ENCODE results near the gene PHACTR3.

The PHACTR3 gene

DNA sequence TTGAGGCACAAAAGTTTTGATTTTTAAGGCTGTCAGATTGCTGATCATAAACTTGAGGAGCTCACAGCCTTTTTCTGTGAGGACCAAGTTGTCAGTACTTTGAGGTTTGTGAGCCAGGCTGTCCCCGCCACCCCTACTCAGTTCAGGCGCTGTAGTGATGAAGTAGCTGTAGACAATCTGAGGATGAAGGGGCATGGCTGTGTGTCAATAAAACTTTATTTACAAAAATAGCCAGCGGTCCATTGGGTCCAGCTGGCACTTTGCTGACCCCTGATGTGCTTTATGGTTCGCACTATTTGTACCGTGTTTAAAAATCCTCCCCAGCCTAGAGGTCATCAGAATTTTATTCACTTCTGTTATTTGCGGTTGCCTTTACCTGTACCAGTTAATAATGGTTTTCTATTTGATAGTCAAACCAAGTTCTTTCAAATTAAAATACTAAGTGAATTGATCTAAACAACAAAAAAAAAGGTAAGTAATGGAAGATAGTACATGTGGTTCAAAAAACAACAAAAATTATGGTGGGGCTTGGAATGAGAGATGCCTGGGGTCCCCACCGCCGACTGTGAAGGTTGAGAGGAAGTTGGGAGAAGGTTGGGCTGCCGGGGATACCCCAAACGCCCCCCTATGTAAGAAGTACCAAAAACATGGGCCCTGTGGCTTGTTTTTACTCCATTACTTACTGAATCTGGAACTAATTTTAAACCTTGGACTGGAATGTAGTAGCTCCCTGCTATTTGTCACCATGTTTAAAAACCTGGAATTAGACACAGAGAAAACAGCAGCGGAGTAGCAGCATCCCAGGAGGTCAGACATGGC, 205.5 kb downstream of the PHACTR3 start:
- H3K36me3 ChIP-seq (ENCODE audit: insufficient read depth, low read length), result no peaks in the 10 kb centered on the region
- H3K27me3 ChIP-seq (ENCODE audit: insufficient read depth, low read length), result peaks cover 48% of the 10 kb centered on the region
- H3K4me1 ChIP-seq (ENCODE audit: control insufficient read depth, insufficient read depth, low read length, unreplicated experiment), result no peaks in the 10 kb centered on the region
- H3K4me3 ChIP-seq (ENCODE audit: low read depth, low read length), result no peak overlapping the region
- no peak overlapping the region for H3K27ac ChIP-seq (ENCODE audit: low read depth, low read length)
- H2AFZ ChIP-seq (ENCODE audit: low read length, unreplicated experiment), result no peak overlapping the region
- no peaks in the 10 kb centered on the region for H3K79me2 ChIP-seq (ENCODE audit: control insufficient read depth, insufficient read depth, low read length, unreplicated experiment)

DNA sequence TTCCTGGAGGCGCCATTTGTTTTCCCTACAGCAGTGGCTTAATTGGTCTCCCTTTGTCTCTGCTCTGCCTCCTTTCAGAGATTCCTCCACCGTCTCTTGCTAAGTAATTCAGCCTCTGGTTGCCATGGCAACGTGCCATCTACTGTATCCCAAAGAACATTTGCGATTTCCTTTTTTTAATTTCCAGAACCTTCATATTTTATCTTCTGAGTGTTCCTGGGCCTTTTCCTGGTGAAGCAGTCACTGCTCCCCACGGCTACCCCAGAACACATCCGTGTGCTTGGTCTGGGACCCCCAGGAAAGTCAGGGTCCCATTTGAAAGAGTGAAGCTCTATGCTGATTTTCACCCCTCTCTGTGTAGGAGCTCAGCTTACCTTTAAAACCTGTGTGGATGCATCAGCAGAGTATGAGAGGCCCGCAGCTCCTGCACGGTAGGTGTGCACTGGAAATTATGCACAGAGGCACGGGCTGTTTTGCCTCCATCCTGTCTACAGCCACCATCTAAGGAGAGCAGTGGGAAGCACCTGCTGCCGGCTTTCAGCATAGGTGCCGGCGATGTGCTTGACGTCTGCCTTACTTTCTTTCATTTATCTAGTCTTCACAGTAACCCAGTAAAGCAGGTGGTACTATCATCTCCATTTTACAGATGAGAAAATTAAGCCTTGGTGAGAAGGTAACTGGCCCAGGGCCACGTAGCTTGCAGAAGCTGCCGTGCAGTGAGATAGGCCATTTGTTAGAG, 206.3 kb downstream of the PHACTR3 start:
- no peaks in the 10 kb centered on the region for H3K36me3 ChIP-seq (ENCODE audit: insufficient read depth, low read length)
- no peaks in the 10 kb centered on the region for H3K4me1 ChIP-seq (ENCODE audit: control insufficient read depth, insufficient read depth, low read length, unreplicated experiment)
- H2AFZ ChIP-seq (ENCODE audit: low read length, unreplicated experiment), result no peak overlapping the region
- H3K79me2 ChIP-seq (ENCODE audit: control insufficient read depth, insufficient read depth, low read length, unreplicated experiment), result no peaks in the 10 kb centered on the region
- no peak overlapping the region for H3K27ac ChIP-seq (ENCODE audit: low read depth, low read length)
- H3K27me3 ChIP-seq (ENCODE audit: insufficient read depth, low read length), result peaks cover 54% of the 10 kb centered on the region
- H3K4me3 ChIP-seq (ENCODE audit: low read depth, low read length), result no peak overlapping the region

DNA sequence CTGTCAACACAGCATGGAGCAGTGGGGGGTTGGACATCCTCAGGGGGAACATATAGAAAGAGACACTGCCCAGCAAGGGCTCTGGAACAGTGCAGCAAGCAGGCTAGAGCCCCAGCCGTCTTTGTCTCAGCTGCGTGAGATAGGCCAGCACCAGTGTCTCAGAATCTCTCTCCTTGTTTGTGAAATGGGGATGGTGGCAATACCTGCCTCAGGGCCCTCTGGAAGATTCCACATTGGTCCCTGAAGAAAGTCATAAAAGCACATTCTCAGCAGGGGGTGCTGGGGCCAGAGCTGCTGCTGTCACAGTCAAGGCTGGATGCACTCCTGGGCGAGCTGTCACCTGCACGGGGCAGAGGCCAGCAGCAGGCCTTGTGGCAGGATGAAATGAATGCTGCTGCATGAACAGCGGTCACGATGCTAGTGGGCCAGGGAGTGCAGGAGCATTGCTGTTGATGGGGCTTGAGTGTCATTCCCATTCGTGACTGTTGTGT, 207.4 kb downstream of the PHACTR3 start:
- Histone ChIP-seq H3K4me3 (ENCODE audit: low read depth, low read length) (no peak overlapping the region), H3K27me3 (ENCODE audit: insufficient read depth, low read length) (peaks cover 56% of the 10 kb centered on the region), H3K36me3 (ENCODE audit: insufficient read depth, low read length) (no peaks in the 10 kb centered on the region), H3K79me2 (ENCODE audit: control insufficient read depth, insufficient read depth, low read length, unreplicated experiment) (no peaks in the 10 kb centered on the region), H2AFZ (ENCODE audit: low read length, unreplicated experiment) (no peak overlapping the region), H3K27ac (ENCODE audit: low read depth, low read length) (no peak overlapping the region), H3K4me1 (ENCODE audit: control insufficient read depth, insufficient read depth, low read length, unreplicated experiment) (no peaks in the 10 kb centered on the region)

DNA sequence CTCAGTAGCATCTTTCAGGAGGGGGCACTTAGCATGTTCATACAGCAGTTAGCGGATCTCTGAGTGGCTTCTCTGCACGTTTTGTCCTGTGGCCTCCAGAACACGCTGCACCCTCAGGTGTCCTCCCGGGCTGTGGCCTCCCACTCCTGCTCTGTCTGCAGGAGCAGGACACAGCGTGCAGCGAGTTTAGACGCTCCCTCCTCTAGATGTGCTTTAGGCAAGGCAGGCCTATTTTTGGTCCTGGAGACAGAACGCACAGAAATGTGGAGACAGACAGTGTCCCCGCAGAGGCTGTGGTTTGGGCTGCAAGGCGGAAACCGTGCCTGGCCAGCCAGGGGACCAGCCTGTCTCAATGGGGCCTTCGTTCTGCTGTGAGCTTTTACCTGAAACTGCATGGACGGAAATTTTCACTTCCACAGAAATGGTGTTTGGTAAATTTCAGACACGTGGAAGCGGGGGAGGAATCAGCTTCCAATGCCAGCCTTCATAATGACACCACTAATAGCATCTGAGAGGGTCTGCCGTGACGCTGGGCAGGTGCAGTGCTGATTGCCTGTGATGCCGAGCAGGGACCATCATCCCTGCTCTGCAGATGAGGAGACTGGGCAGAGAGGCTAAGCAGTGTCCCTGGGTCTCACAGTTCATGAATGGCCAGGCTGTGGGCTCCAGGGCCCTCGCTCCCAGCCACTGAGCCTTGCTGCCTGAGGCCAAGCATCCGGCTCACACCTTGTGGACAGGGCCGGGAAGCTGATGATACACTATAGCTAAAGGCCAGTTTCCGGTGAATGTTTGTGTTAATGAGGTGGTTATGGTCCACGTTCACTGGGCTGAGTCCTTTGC, 208.2 kb downstream of the PHACTR3 start:
- H3K79me2 ChIP-seq (ENCODE audit: control insufficient read depth, insufficient read depth, low read length, unreplicated experiment), result no peaks in the 10 kb centered on the region
- peaks cover 62% of the 10 kb centered on the region for H3K27me3 ChIP-seq (ENCODE audit: insufficient read depth, low read length)
- H2AFZ ChIP-seq (ENCODE audit: low read length, unreplicated experiment), result no peak overlapping the region
- H3K4me3 ChIP-seq (ENCODE audit: low read depth, low read length), result no peak overlapping the region
- H3K27ac ChIP-seq (ENCODE audit: low read depth, low read length), result no peak overlapping the region
- no peaks in the 10 kb centered on the region for H3K36me3 ChIP-seq (ENCODE audit: insufficient read depth, low read length)
- no peaks in the 10 kb centered on the region for H3K4me1 ChIP-seq (ENCODE audit: control insufficient read depth, insufficient read depth, low read length, unreplicated experiment)

DNA sequence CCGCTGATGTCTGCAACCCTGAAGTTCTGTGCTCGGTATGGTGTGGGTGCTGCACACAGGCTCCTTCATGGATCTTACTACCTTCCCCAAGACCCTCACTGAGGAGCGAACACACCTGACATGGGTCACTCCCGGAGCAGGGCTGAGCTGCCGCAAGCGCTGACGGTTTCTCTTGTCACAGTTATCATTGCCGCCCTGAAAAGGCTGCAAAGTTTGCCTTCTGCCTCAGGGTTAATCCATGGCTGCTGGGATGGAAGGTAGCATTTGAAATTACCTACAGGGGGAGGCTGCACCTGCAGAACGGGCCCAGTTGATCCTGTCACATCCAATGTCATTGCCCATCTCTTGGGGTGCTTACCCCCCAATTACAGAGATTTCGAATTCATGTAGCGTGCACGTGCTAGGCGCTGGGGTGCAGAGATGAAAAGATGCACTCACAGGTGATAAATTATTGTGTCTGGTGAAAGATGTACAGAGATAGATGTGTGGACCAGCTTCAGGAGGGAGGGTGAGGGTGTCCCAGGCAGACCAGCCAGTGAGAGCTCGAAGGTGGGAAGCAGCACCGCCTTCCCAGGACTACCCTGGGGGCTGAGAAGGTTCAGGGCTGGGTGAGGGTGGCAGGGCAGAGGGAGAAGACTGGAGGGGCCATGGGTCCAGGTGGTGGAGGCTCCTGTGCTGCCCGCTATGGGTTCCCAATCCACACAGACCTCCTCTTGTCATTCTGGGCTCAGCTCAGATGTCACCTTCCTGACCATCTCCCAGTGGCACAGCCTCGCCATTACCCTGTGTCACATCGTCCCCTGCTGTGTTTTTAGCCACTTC, 209.0 kb downstream of the PHACTR3 start:
- Histone ChIP-seq H3K27me3 (ENCODE audit: insufficient read depth, low read length) (peaks cover 67% of the 10 kb centered on the region), H3K36me3 (ENCODE audit: insufficient read depth, low read length) (no peaks in the 10 kb centered on the region), H3K4me3 (ENCODE audit: low read depth, low read length) (no peak overlapping the region), H3K27ac (ENCODE audit: low read depth, low read length) (no peak overlapping the region), H2AFZ (ENCODE audit: low read length, unreplicated experiment) (no peak overlapping the region), H3K79me2 (ENCODE audit: control insufficient read depth, insufficient read depth, low read length, unreplicated experiment) (no peaks in the 10 kb centered on the region), H3K4me1 (ENCODE audit: control insufficient read depth, insufficient read depth, low read length, unreplicated experiment) (no peaks in the 10 kb centered on the region)

DNA sequence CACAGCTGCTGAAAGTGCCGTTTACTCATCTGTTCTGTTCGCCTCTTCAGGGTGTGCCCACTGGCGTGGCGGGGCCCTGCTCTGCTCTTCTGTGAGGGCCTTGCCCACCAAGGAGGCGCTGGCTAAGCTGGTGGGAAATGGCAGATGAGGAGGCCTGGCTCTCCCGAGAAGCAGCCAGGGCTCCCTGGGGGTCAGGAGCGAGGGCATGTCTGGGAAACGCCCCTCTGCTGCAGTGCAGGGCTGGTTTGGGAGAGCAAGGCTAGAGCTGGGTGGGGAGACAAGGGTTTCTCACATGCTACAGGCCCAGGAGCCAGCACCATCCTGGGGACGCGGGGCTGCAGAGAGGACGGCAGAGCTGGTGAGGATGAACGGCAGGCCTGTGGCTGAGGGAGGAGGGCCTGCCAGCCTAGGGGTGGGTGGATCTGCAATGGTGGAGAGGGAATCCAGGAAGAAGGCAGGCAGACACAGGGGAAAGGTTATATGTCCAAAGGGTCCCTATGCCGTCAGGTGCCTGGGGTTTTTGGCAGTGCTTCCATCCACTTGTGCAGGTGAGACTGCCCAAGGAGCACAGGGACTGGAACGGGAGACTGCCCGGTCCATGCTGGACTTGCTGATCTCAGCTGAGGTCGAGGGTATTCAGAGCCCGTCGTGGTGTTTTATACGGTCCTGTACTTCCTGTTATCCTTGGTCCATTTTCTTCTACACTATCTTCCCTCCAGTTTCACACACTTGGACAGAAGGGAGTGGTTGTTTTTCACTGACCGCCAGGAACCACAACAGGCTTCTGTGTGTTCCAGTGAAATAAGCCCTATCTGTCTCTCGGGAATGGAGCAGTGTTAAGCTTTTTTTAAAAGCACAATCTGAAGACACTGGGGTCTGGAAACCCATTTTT, 209.9 kb downstream of the PHACTR3 start:
- Histone ChIP-seq H2AFZ (ENCODE audit: low read length, unreplicated experiment) (no peak overlapping the region), H3K4me1 (ENCODE audit: control insufficient read depth, insufficient read depth, low read length, unreplicated experiment) (no peaks in the 10 kb centered on the region), H3K79me2 (ENCODE audit: control insufficient read depth, insufficient read depth, low read length, unreplicated experiment) (no peaks in the 10 kb centered on the region), H3K4me3 (ENCODE audit: low read depth, low read length) (no peak overlapping the region), H3K36me3 (ENCODE audit: insufficient read depth, low read length) (no peaks in the 10 kb centered on the region), H3K27me3 (ENCODE audit: insufficient read depth, low read length) (peaks cover 71% of the 10 kb centered on the region), H3K27ac (ENCODE audit: low read depth, low read length) (no peak overlapping the region)

DNA sequence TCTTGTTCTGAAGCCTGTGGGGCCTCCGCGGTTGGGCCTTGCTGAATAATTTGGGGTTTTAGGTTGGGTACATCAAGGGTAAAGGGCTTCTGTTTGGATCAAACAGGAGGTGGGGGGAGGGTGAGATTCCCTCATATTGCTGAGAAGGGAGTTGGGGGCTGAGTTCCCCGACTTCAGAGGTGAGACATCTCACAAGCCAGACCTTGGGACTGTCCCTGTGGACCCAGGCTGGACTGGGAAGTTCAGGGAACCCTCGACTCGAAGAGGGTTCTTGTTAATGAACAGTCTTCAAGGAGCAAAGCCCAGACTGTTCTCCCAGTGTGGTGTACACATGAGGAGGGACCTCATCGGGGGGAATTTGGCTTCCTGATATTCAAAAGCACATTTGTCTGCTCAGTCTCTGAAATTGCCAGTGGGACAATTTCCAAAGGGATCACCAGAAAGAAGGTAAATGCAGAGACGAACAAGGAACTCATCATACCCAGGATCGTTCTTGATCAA, 210.6 kb downstream of the PHACTR3 start:
- H2AFZ ChIP-seq (ENCODE audit: low read length, unreplicated experiment), result no peak overlapping the region
- no peaks in the 10 kb centered on the region for H3K36me3 ChIP-seq (ENCODE audit: insufficient read depth, low read length)
- H3K4me1 ChIP-seq (ENCODE audit: control insufficient read depth, insufficient read depth, low read length, unreplicated experiment), result no peaks in the 10 kb centered on the region
- no peaks in the 10 kb centered on the region for H3K79me2 ChIP-seq (ENCODE audit: control insufficient read depth, insufficient read depth, low read length, unreplicated experiment)
- peaks cover 65% of the 10 kb centered on the region for H3K27me3 ChIP-seq (ENCODE audit: insufficient read depth, low read length)
- no peak overlapping the region for H3K4me3 ChIP-seq (ENCODE audit: low read depth, low read length)
- no peak overlapping the region for H3K27ac ChIP-seq (ENCODE audit: low read depth, low read length)

DNA sequence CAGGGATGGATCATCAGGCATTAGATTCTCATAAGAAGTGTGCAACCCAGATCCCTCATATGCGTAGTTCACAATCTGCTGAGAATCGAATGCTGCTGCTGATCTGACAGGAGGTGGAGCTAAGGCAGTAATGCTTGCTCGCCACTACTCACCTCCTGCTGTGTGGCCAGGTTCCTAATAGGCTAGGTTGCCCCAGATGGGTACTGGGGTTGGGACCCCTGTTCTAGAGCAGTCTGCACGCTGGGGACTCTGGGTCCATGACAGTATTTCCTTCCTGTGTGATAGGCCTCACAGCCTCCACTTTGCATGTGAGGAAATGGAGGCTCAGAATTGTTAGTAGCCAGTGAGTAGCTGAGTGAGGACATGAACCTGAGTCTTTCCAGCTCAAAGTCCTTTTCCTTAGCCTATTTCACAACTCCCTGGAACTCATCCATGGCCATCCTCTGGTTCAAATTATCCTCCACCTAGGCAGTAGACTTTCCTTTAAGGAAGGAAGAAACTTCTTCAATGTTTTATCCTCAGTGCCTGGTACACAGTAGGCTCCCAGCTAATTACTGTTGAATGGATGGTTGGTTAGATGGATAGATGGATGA, 211.9 kb downstream of the PHACTR3 start:
- H3K27me3 ChIP-seq (ENCODE audit: insufficient read depth, low read length), result peaks cover 59% of the 10 kb centered on the region
- H3K36me3 ChIP-seq (ENCODE audit: insufficient read depth, low read length), result no peaks in the 10 kb centered on the region
- H3K27ac ChIP-seq (ENCODE audit: low read depth, low read length), result no peak overlapping the region

DNA sequence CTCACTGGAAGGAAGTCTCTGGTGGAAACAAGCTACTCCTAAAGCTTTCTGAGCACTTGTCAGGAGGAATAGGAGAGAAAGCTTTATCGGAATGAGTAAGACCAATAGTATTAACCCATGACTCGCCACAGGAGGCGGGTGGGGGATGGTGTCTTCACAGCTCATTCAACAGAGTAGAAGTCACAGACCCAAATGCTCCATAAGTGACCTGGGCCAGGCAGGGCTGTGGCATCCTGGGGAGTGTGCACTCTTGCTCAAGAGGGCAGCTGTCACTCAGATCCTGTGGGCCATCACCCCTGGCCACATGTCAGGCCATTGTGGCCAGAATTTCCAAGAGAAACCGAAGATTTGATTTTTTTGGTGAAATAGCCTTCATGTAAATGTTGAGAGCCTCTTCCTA, 213.1 kb downstream of the PHACTR3 start:
- Histone ChIP-seq H3K27me3 (ENCODE audit: insufficient read depth, low read length) (peaks cover 60% of the 10 kb centered on the region), H3K36me3 (ENCODE audit: insufficient read depth, low read length) (no peaks in the 10 kb centered on the region), H2AFZ (ENCODE audit: low read length, unreplicated experiment) (no peak overlapping the region), H3K4me3 (ENCODE audit: low read depth, low read length) (no peak overlapping the region), H3K79me2 (ENCODE audit: control insufficient read depth, insufficient read depth, low read length, unreplicated experiment) (no peaks in the 10 kb centered on the region), H3K27ac (ENCODE audit: low read depth, low read length) (no peak overlapping the region), H3K4me1 (ENCODE audit: control insufficient read depth, insufficient read depth, low read length, unreplicated experiment) (no peaks in the 10 kb centered on the region)

More for the DNA sequence above, 211.9 kb downstream of the PHACTR3 start:
- no peaks in the 10 kb centered on the region for H3K4me1 ChIP-seq (ENCODE audit: control insufficient read depth, insufficient read depth, low read length, unreplicated experiment)
- H3K79me2 ChIP-seq (ENCODE audit: control insufficient read depth, insufficient read depth, low read length, unreplicated experiment), result no peaks in the 10 kb centered on the region
- H3K4me3 ChIP-seq (ENCODE audit: low read depth, low read length), result no peak overlapping the region
- no peak overlapping the region for H2AFZ ChIP-seq (ENCODE audit: low read length, unreplicated experiment)
